ENCODE results near the gene AURKA.

- TF ChIP-seq CTCF (IDR thresholded peaks at IDR 0.05) (no peak), POLR2A (IDR thresholded peaks at IDR 0.05) (no peak), EP300 (IDR thresholded peaks at IDR 0.05) (no peak), POLR2AphosphoS5 (IDR thresholded peaks at IDR 0.05) (no peak)
Observed at GRCh38 chr20:56433221-56433879, 41.3 kb upstream of the AURKA start.
